GM12878 (cell line): Measurements from ENCODE around the gene SPACA5.
"Not testable (repeated sequence)": the region's sequence is repeated elsewhere in the genome, so short reads cannot be mapped to it uniquely, and the experiment has no call there.

ENCODE experiments used
- CTCF ChIP-seq, 3 experiments: IDR thresholded peaks in 2 of 3; conservative IDR thresholded peaks in 1 of 3; 2 replicates each; pipeline ENCODE4 v1.5.1; 2011; ENCODE audit warnings: low read depth in 3 of 3, low read length in 3 of 3, mild to moderate bottlenecking in 3 of 3, control low read depth in 2 of 3, moderate library complexity in 2 of 3, inconsistent platforms in 1 of 3, mixed read lengths in 1 of 3; ENCODE audit not compliant: control insufficient read depth in 2 of 3, insufficient read depth in 1 of 3; ENCODE audit errors: extremely low read depth in 1 of 3
- JUNB ChIP-seq: IDR thresholded peaks from 2 replicates; pipeline ENCODE4 v1.6.1; 2016; ENCODE audit warnings: antibody characterized with exemption, mild to moderate bottlenecking
- POLR2AphosphoS5 ChIP-seq: IDR thresholded peaks from 2 replicates; pipeline ENCODE4 v1.6.1; 2011; ENCODE audit warnings: mild to moderate bottlenecking, low read length, inconsistent platforms

DNA sequence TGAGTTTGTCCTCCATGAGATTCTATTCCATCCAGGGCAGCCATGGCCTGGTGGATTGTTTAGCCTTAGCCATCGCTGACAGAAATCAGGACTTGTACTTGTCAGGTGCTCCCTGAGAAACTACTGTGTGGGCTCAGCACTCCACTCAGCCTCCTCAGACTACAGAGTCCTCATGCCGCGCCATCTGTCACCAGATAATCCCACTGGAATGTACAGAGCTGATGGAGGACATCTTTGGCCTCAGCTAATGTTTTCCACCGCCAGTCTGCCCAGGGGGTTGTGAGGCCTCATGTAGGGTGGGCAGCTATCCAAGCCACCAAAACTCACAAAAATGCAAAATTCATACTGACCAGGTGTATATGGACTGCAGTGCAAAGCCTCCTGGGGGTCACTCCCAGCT, 48.6 kb upstream of the SPACA5 start:
- not testable (repeated sequence) for TF ChIP-seq POLR2AphosphoS5; CTCF (IDR thresholded peaks at IDR 0.05 in 2 of 3, conservative IDR thresholded peaks at IDR 0.05 in 1 of 3; ENCODE audit: control insufficient read depth in 2 of 3, extremely low read depth in 1 of 3, insufficient read depth in 1 of 3, low read depth in 3 of 3, low read length in 3 of 3); JUNB
